Skeletal muscle tissue (tissue), 4 donors: ENCODE measurements around the gene RAPGEF4. TPM values are rescaled to one million over a fixed set of nuclear protein-coding genes. Genes with fewer than 3 reads are reported as not detected.
A peak's percentile ranks its signal among the peaks of the same experiment; 100 is the strongest.

Experiments
- H3K27ac ChIP-seq: one replicate; pipeline ENCODE4 v1.7.0; 2013; ENCODE audit warnings: mild to moderate bottlenecking, low read depth, low read length, inconsistent platforms
- H3K27me3 ChIP-seq, 3 donors: one replicate each; pipeline ENCODE4 v1.7.0; 2013; ENCODE audit warnings: low read length in 3 of 3; ENCODE audit not compliant: control insufficient read depth in 3 of 3, insufficient read depth in 3 of 3
- H3K36me3 ChIP-seq, 3 donors: one replicate each; pipeline ENCODE4 v1.7.0; 2013; ENCODE audit warnings: low read length in 3 of 3; ENCODE audit not compliant: control insufficient read depth in 3 of 3, insufficient read depth in 3 of 3
- H3K4me1 ChIP-seq, 3 donors: one replicate each; pipeline ENCODE4 v1.7.0; 2013; ENCODE audit warnings: low read length in 3 of 3, mild to moderate bottlenecking in 3 of 3; ENCODE audit not compliant: control insufficient read depth in 3 of 3, insufficient read depth in 3 of 3
- H3K4me3 ChIP-seq, 3 donors: one replicate each; pipeline ENCODE4 v1.7.0; 2013; ENCODE audit warnings: low read length in 3 of 3
- H3K9ac ChIP-seq, 3 donors: one replicate each; pipeline ENCODE4 v1.7.0; 2013; ENCODE audit warnings: low read length in 3 of 3, mild to moderate bottlenecking in 3 of 3, moderate library complexity in 2 of 3, low read depth in 1 of 3
- H3K9me3 ChIP-seq, 3 donors: one replicate each; pipeline ENCODE4 v1.7.0; 2013; ENCODE audit warnings: low read length in 3 of 3; ENCODE audit not compliant: control insufficient read depth in 3 of 3
- total RNA-seq: library from RNA; depleted of rRNA; stranded (reverse); fragments of >200 nt; gene quantifications from one replicate; pipeline ENCODE4 v1.2.3, GENCODE V29; 2014
- donor health status: Osteomylitis.

Gene RAPGEF4
- 5.7 TPM for total RNA-seq

DNA sequence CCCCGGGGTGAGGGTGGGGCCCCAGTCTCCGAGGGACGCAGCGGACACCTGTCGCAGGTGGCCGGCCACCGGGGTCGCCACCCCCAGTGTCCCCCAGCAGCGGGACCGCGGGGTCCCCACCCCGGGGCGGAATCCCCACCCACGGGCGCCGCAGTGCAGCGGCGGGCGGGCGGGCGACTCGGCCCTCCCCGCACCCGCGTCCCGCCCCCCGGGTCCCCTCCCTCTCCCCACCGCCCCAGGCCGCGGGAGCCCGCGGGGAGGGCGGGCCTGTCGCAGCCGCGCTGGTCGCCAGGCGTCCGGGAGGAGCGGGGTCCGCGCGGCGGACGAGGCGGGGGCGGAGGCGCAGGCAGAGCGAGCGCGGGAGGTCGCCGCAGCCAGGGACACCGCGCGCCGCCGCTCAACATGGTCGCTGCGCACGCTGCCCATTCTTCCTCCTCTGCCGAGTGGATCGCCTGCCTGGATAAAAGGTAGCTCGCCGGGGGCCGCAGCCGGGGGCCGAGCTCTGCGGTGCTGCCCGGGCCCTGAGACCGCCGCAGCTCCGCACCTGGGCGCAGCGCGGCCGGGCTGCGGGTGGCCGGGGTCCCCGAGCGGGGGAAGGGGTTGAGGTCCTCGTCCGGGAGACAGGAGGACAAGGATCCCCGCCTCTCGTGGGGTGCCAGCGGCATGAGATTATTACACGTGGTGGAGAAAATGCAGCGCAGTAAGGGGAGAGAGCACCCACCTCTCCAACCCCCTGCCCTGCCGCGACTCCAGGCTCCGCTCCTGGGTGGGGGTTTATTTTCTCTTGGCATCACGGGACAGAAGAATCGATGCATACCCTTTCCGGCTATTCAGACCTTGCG is at the start of gene RAPGEF4:
TSS of gene RAPGEF4 (plus strand) at position 264 of the 842 bp plus-strand sequence. CDS start at position 403, 139 bp downstream.
- Histone ChIP-seq H3K27me3 (peaks cover 18 to 34% (median 26%) of the 10 kb centered on the region in 3 donors), H3K27ac (no peak within 1 kb of the TSS), H3K36me3 (no peaks in the 10 kb centered on the region), H3K9me3 (no peaks in the 10 kb centered on the region), H3K4me1 (no peaks in the 10 kb centered on the region), H3K9ac (no peak within 1 kb of the TSS), H3K4me3 (peak within 1 kb of the TSS in 2 of 3 donors; percentile 30 to 53)

DNA sequence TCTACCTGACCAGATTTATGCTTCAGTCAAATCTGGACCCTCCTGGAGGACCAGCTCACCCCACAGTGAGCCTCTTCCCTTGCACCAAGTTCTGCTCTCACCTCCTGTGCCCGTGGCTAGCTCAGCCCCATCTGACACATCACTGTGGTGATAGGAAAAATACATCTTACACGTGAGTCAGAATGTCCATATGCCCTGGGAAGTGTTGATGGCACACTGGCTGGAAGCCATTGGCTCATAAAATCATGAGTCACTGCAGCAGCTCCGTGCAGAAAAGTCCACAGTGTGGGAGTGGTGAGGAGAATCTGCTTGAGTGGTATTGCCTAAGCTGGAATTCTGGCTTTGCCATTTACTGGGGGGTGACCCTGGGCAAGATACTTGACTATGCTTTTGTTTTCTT is 42.6 kb upstream of the RAPGEF4 start:
- H3K27ac ChIP-seq: no peak overlapping the region
- H3K4me1 ChIP-seq: peaks cover 0 to 5% (median 0%) of the 10 kb centered on the region in 3 donors
- H3K4me3 ChIP-seq: no peak overlapping the region
- H3K9ac ChIP-seq: no peak overlapping the region
- H3K36me3 ChIP-seq: no peaks in the 10 kb centered on the region
- no peaks in the 10 kb centered on the region for H3K27me3 ChIP-seq
- H3K9me3 ChIP-seq: peaks cover 0 to 2% (median 2%) of the 10 kb centered on the region in 3 donors

DNA sequence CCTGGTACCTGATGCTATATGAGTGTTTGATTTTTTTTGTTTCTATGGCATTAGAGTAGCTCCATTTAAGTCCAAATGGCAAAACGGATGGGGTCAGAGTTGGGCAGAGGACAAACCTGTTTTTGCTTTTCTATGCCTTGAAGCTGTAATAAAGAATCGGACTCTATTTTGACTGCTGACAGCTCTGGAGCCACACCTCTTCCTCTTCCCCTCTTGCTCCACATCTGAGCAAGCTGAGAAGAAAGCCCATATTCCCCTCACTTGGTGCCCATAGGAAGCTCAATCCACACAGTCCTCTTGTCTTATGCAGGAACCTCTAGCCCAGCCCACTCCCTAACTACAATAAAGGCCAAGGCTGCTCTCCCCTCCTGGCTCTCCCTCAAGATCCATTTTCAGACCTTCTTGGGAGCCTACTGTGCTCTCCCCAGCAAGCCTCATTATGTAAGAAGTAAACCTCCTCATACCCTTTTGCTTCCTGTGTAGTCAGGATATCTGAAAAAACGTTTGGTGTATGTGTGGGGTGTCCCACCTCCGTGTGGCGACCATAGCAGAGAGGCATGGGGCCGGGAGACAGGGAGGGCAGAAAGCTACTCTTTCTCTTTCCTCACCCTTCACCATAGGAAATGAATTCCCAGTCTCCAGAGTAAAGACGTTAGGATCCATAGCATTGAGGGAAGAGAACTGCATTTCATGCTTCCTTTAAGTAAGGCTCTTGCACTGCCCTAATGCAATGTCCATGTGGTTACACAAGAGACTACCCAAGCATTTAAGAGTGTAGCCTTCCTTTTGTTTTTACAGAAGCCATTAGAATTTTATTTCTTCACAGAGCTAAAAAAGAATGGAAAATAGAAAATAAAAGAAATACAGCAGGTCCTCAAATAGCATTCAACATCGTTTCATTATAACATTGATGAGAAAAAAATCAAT is 41.9 kb upstream of the RAPGEF4 start:
- H3K27me3 ChIP-seq: no peaks in the 10 kb centered on the region
- H3K9ac ChIP-seq: no peak overlapping the region
- H3K4me3 ChIP-seq: no peak overlapping the region
- H3K9me3 ChIP-seq: no peaks in the 10 kb centered on the region
- peaks cover 0 to 5% (median 0%) of the 10 kb centered on the region in 3 donors for H3K4me1 ChIP-seq
- no peaks in the 10 kb centered on the region for H3K36me3 ChIP-seq
- H3K27ac ChIP-seq: no peak overlapping the region

DNA sequence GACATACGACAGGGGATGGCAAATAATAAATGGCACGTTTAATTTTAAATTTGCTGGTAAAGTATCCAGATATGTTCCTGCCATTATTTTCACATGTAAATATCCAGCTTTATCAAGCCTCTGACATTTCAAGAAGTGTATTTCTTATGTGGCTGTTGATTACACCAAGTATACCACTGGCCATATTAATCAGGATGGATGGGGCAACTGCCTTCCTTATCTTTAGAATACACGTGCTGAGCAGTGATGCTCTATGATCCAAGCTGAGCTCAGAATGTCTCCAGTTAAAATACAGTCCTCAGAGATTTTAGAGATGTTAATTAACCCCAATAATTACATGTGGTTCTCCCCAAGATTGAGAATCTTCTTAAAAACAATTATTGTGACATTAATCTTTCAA is 38.3 kb upstream of the RAPGEF4 start:
- H3K27ac ChIP-seq: no peak overlapping the region
- no peak overlapping the region for H3K4me3 ChIP-seq
- H3K27me3 ChIP-seq: no peaks in the 10 kb centered on the region
- no peak overlapping the region for H3K9ac ChIP-seq
- no peaks in the 10 kb centered on the region for H3K9me3 ChIP-seq
- no peaks in the 10 kb centered on the region for H3K36me3 ChIP-seq
- peaks cover 0 to 5% (median 0%) of the 10 kb centered on the region in 3 donors for H3K4me1 ChIP-seq

DNA sequence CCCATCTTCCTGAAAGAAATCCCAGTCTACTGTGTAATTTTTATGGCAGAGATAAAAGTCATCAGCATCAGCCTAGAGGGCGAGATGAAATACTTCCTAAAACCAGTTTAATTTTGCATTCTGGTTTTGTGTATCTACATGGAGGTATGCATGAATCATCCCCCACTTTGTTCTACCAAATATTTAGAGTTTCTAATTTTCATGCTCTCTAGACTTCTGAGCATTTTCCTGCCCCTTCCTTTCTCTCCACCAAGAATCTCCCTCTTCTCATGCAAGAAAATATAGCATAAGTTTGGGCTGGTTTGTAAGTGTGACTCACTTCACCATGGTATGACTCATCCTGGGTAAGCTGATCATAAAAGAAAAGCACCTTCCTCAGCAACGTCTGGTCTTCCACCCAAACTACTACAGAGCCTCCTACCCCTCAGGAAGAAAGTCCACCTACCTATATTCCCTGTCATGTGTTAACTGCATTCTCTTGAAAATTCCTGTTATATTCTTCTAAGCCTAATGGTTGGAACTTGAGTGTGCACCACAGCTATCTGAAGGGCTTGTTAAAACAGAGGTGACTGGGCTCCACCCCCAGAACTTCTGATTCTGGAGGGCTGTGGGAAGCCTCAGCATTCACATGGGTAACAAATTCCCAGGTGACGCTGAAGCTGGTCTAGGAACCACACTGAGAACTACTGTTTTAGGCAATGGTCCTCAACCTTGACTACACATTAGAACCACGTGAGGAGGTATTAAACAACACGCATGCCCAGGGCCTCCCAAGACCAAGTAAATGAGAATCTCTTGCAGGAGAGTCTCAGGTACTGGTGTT is 37.4 kb upstream of the RAPGEF4 start:
- H3K4me3 ChIP-seq: no peak overlapping the region
- no peak overlapping the region for H3K9ac ChIP-seq
- H3K27ac ChIP-seq: no peak overlapping the region
- peaks cover 0 to under 1% (median 0%) of the 10 kb centered on the region in 3 donors for H3K4me1 ChIP-seq
- no peaks in the 10 kb centered on the region for H3K9me3 ChIP-seq
- no peaks in the 10 kb centered on the region for H3K36me3 ChIP-seq
- H3K27me3 ChIP-seq: no peaks in the 10 kb centered on the region

DNA sequence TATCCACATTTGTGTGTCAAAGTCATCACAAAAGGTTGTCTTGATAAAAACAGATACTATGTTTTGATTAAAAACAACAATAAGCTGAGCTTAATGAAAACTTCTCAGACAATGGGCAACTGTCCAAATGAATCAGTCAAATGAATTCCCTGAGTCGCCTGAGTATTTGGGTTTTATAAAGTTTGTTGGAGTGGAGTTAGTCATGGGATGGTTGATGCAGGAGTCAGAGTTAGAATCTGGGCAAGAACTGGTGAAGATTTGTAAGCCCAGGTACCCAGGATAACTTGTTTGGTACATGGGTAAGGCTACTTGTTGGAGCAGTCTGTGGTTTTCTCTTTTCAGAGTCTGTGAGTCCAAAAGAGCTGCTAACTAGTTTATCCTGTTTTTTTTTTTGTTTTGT is 34.4 kb upstream of the RAPGEF4 start:
- no peak overlapping the region for H3K27ac ChIP-seq
- H3K4me1 ChIP-seq: no peaks in the 10 kb centered on the region
- H3K36me3 ChIP-seq: no peaks in the 10 kb centered on the region
- H3K27me3 ChIP-seq: no peaks in the 10 kb centered on the region
- H3K9me3 ChIP-seq: no peaks in the 10 kb centered on the region
- H3K9ac ChIP-seq: no peak overlapping the region
- H3K4me3 ChIP-seq: no peak overlapping the region

DNA sequence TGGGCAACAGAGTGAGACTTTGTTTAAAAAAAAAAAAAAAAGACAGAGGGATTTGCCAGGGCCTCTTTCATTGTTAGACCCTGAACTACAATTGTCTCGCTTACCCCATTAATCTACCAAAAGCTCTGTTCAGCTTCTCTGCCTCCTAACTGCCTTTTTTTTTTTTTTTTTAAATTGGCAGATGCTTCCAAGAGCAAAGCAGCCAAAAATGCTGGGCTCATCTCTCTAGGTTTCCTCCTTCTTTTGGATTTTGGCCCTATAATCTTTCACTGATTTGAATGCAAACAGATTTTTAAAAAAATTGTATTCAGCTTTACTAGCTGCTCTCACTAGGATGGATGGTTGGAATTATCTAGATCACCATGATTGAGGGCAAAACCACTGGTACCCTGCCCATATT is 33.2 kb upstream of the RAPGEF4 start:
- H3K27me3 ChIP-seq: peaks cover 0 to 10% (median 0%) of the 10 kb centered on the region in 3 donors
- H3K9me3 ChIP-seq: no peaks in the 10 kb centered on the region
- no peaks in the 10 kb centered on the region for H3K4me1 ChIP-seq
- H3K4me3 ChIP-seq: no peak overlapping the region
- no peak overlapping the region for H3K27ac ChIP-seq
- no peaks in the 10 kb centered on the region for H3K36me3 ChIP-seq
- no peak overlapping the region for H3K9ac ChIP-seq

DNA sequence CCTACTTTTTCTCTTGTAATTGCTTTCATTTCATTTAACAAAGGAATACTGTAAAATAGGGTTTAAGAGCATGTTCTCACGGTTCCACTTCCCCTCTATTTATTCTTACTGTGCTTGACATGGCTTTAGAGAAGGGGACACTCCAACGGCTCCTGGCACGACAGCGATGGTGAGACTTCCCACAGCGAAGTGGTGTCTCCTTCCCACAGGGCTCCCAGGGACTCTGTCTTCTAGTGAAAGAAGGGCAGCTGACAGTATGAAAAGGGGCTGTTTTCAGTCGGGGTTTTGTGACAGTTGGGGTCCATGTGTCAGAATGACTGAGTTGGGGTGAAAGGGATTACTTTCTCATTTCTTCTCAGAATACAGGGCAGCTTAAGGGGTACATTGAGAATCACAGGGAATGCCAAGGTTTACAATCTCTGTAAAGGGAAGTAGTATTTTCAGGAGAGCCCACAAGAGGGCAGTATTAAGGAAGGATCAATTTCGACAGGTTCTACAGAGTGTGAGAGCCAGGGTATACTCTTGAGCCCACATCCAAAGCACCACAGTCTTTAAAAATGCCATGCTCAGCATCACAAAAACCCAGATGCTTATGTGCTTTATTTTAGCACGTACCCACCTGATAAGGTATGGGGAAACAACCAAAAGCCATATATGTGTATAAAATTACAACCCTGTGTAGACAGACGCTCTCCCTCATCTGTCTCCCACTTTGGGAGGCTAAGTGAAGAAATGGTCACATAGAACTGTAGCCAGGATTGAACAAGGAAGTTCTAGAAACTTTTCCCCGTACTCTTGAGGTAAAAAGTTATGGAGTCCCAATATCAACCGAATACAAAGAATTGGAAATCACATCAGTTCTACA is 31.3 kb upstream of the RAPGEF4 start:
- Histone ChIP-seq H3K4me1 (no peaks in the 10 kb centered on the region), H3K9ac (no peak overlapping the region), H3K36me3 (no peaks in the 10 kb centered on the region), H3K27me3 (peaks cover 0 to 10% (median 3%) of the 10 kb centered on the region in 3 donors), H3K9me3 (no peaks in the 10 kb centered on the region), H3K4me3 (no peak overlapping the region), H3K27ac (no peak overlapping the region)

DNA sequence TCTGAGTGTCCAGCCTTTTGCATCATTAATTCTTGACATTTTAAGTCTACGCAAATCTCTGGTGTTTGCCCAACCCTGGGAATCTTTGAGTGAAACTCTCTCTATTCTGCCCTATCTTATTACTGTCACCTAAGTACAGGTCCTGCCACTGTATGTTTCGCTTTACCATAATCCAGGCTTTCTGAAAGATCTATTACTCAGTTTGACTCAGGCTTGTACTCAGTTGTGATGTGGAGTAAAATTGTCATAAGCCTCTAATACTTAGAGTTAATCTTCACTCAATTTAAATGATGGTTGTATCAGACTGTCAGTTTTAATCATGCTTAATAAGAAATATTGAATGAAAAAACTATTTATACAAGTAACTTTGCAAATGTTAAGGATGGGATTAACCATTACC is 30.3 kb upstream of the RAPGEF4 start:
- H3K9ac ChIP-seq: no peak overlapping the region
- no peak overlapping the region for H3K4me3 ChIP-seq
- H3K4me1 ChIP-seq: no peaks in the 10 kb centered on the region
- H3K9me3 ChIP-seq: no peaks in the 10 kb centered on the region
- H3K36me3 ChIP-seq: no peaks in the 10 kb centered on the region
- H3K27ac ChIP-seq: no peak overlapping the region
- peaks cover 0 to 10% (median 3%) of the 10 kb centered on the region in 3 donors for H3K27me3 ChIP-seq
